OCI-LY3 (cell line): ENCODE measurements around the gene DNASE1L3.
"Not testable (repeated sequence)": the region's sequence is repeated elsewhere in the genome, so short reads cannot be mapped to it uniquely, and the experiment has no call there.

Experiments
- CTCF ChIP-seq: fragments of 200-600, 300-600 bp; sonication (generic); IDR thresholded peaks from 2 replicates; pipeline ENCODE4 v1.5.1; 2014; ENCODE audit warnings: antibody characterized with exemption, low read length, low read depth
- EZH2phosphoT487 ChIP-seq: fragments of 200-600 bp; shearing (Covaris generic); IDR thresholded peaks from 2 replicates; pipeline ENCODE4 v1.6.1; 2018; ENCODE audit warnings: antibody characterized with exemption, mixed run types, low read depth

GRCh38 chr3:58201451-58201850 is 9.3 kb downstream of the DNASE1L3 start:
- TF ChIP-seq CTCF, EZH2phosphoT487: not testable (repeated sequence)
